H1 (cell line): ENCODE results near the gene UVRAG. TPM values are rescaled to one million over a fixed set of nuclear protein-coding genes. Genes with fewer than 3 reads are reported as not detected.

Source experiments
- CHD2 ChIP-seq: IDR thresholded peaks from 2 replicates; pipeline ENCODE4 v1.6.1; 2012; ENCODE audit warnings: low read length, improper control_type of control experiment
- EP300 ChIP-seq, 2 experiments: IDR thresholded peaks; 1 replicate in 1 of 2; 2 replicates in 1 of 2; pipeline ENCODE4 v1.6.1; 2011 to 2012; ENCODE audit warnings: low read depth in 2 of 2, low read length in 2 of 2, mild to moderate bottlenecking in 2 of 2, borderline replicate concordance in 1 of 2, inconsistent platforms in 1 of 2, moderate library complexity in 1 of 2
- KDM1A ChIP-seq: fragments of 200-600, 300-600 bp; sonication (generic); IDR thresholded peaks from 2 replicates; pipeline ENCODE4 v1.7.1; 2016; ENCODE audit warnings: mild to moderate bottlenecking, low read length, borderline replicate concordance
- NRF1 ChIP-seq: IDR thresholded peaks from 2 replicates; pipeline ENCODE4 v1.6.1; 2011; ENCODE audit warnings: mild to moderate bottlenecking, low read depth, low read length, improper control_type of control experiment
- SP2 ChIP-seq: IDR thresholded peaks from 2 replicates; pipeline ENCODE4 v1.6.1; 2012; ENCODE audit warnings: mild to moderate bottlenecking, low read length, inconsistent platforms
- TCF12 ChIP-seq: IDR thresholded peaks from 2 replicates; pipeline ENCODE4 v1.6.1; 2011; ENCODE audit warnings: low read depth, mild to moderate bottlenecking, low read length
- polyA plus RNA-seq, 7 experiments: library from polyadenylated mRNA; depleted of rRNA in 3 of 7; stranded (reverse) in 5 of 7; unstranded in 2 of 7; fragments of >200 nt in 5 of 7; fragments of 200-250 nt in 2 of 7; gene quantifications; 1 replicate in 5 of 7; 2 replicates in 1 of 7; 4 replicates in 1 of 7; pipeline versions ENCODE4 v1.2.1 to v1.2.3, GENCODE V29; 2011 to 2013; ENCODE audit warnings: missing spikeins in 2 of 7, mixed read lengths in 2 of 7
- total RNA-seq: library from RNA; stranded (reverse); fragmentation: NEBNext Ultra II Directional; extraction: Animal tissue kit (Norgen Biotek cat#: 25700); gene quantifications from 2 replicates; pipeline ENCODE4 v1.2.1, GENCODE V29; 2021

Gene UVRAG
- total and polyA plus RNA-seq, 2 of the 8 experiments (the other 6 are each of a cell fraction or from before 2014, with no cell fraction given), result 5.5 to 14.7 TPM

DNA sequence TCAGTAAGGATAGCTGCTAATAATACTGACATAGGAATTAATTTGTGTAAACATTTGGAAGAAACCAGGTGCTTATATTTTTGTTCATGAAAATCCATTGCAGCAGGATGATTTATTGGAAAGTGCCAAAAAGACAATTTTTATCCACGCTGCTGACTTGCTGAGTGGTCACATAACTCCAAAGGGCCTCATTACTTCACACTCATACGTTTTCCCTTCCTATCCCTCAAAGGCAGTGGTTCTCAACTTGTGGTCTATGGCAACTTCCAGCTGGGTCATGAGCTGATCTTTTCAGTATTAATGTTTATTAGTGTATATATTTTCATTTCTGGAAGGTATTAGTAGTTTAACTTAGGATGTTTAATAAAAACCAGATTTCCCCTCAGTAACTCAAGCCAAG, 178.1 kb downstream of the UVRAG start (continued):
- TF ChIP-seq SP2 (no peak), EP300 (IDR thresholded peaks at IDR 0.05; ENCODE audit: borderline replicate concordance in 1 of 2, low read depth in 2 of 2, low read length in 2 of 2) (no peak), TCF12 (no peak), KDM1A (no peak), NRF1 (no peak), CHD2 (no peak)
